Measurements from ENCODE around the gene RBM11.

DNA sequence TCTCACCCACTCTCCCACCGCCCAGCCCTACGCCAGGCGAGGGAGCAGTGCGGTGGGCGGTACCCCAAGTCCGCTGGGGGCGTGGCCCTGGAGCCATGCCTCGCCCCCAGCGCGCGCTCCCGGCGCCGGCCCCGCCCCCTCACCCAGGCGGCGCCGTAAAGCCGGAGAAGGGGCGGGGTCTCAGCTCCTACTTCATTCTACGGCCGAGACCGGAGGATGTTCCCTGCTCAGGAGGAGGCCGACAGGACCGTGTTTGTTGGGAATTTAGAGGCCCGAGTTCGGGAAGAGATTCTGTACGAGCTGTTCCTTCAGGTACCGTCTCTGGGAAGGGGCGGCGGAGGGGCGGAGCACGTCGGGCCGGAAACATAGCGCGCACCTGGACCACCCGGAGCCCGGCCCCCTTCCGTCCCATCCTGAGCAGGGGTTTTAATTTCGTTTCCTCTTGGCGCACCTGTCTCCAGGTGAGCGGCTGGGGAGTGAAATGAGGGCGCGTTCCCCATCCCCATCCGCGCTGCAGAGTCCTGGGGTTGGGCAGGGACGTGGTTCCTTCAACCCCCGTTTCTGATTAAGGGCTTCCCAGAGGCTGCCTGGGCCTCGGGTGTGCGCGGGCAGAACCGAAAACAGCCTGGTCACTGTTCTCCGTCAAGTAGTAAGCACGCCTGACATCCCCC lies at the start of gene RBM11:
- TF ChIP-seq CTCF (tag by site-specific recombination; IDR thresholded peaks at IDR 0.05) (no peak), SETDB1 (IDR thresholded peaks at IDR 0.05; ENCODE audit: insufficient read length, low read length) (no peak), ZNF843 (tag by site-specific recombination; IDR thresholded peaks at IDR 0.05) (no peak), ZNF530 (tag by site-specific recombination; IDR thresholded peaks at IDR 0.05; ENCODE audit: low read depth) (no peak), RBAK (tag by site-specific recombination; IDR thresholded peaks at IDR 0.05) (no peak), ZNF211 (tag by site-specific recombination; IDR thresholded peaks at IDR 0.05; ENCODE audit: low read depth) (no peak), ZFP37 (tag by site-specific recombination; IDR thresholded peaks at IDR 0.05) (no peak), YY1 (tag by site-specific recombination; IDR thresholded peaks at IDR 0.05) (no peak), ZNF214 (tag by site-specific recombination; IDR thresholded peaks at IDR 0.05; ENCODE audit: borderline replicate concordance) (no peak)
- TF ChIP-seq, protein P1, sequence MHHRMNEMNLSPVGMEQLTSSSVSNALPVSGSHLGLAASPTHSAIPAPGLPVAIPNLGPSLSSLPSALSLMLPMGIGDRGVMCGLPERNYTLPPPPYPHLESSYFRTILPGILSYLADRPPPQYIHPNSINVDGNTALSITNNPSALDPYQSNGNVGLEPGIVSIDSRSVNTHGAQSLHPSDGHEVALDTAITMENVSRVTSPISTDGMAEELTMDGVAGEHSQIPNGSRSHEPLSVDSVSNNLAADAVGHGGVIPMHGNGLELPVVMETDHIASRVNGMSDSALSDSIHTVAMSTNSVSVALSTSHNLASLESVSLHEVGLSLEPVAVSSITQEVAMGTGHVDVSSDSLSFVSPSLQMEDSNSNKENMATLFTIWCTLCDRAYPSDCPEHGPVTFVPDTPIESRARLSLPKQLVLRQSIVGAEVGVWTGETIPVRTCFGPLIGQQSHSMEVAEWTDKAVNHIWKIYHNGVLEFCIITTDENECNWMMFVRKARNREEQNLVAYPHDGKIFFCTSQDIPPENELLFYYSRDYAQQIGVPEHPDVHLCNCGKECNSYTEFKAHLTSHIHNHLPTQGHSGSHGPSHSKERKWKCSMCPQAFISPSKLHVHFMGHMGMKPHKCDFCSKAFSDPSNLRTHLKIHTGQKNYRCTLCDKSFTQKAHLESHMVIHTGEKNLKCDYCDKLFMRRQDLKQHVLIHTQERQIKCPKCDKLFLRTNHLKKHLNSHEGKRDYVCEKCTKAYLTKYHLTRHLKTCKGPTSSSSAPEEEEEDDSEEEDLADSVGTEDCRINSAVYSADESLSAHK (tag by site-specific recombination; IDR thresholded peaks at IDR 0.05) = no peak
